Caco-2 (cell line): ENCODE measurements around the gene RNF43. TPM values are rescaled to one million over a fixed set of nuclear protein-coding genes. Genes with fewer than 3 reads are reported as not detected.

ENCODE experiments used
- BruUV-seq: library from RNA; stranded (reverse); fragments of 400-500 nt; replicated peaks from 2 replicates; lab custom pipeline; 2021; lab: Mats Ljungman, UMichigan
- CTCF ChIA-PET: fragments of 300-600 bp; sonication (Branson Sonifier 250); formaldehyde crosslinking; loops from one replicate; lab custom pipeline; 2022; ENCODE audit warnings: antibody characterized with exemption; lab: Charles Lee
- POLR2A ChIA-PET: fragments of 300-600 bp; sonication (Branson Sonifier 250); formaldehyde crosslinking; loops from one replicate; lab custom pipeline; 2022; ENCODE audit warnings: antibody characterized with exemption; lab: Charles Lee
- DNase-seq, 2 experiments: peaks; one replicate each; pipeline versions ENCODE4 v3.0.0 to v3.0.0-alpha.2; 2020 to 2022
- H3K27me3 ChIP-seq: replicated peaks from 2 replicates; pipeline ENCODE4 v1.6.0; 2011; ENCODE audit warnings: low read length; ENCODE audit not compliant: control insufficient read depth, insufficient read depth
- H3K36me3 ChIP-seq: 2 replicates; pipeline ENCODE4 v1.5.1; 2011; ENCODE audit warnings: low read length; ENCODE audit not compliant: control insufficient read depth, insufficient read depth
- H3K4me1 ChIP-seq: fragments of 250-450 bp; sonication (Bioruptor Pico); 2 replicates; pipeline ENCODE4 v1.5.1; 2020; ENCODE audit warnings: mild to moderate bottlenecking
- H3K4me3 ChIP-seq: 2 replicates; pipeline ENCODE4 v1.5.1; 2011; ENCODE audit warnings: low read depth, mild to moderate bottlenecking, control low read depth, low read length
- H3K9me3 ChIP-seq: fragments of 250-450 bp; sonication (Bioruptor Pico); 2 replicates; pipeline ENCODE4 v1.5.1; 2020; ENCODE audit warnings: mild to moderate bottlenecking, moderate library complexity
- H3K27ac Mint-ChIP-seq: one replicate; pipeline ENCODE4 v1.8.0; 2022; ENCODE audit warnings: mixed read lengths; ENCODE audit not compliant: unreplicated experiment
- H3K27me3 Mint-ChIP-seq: one replicate; pipeline ENCODE4 v1.8.0; 2022; ENCODE audit warnings: mixed read lengths; ENCODE audit not compliant: insufficient read depth, unreplicated experiment
- H3K36me3 Mint-ChIP-seq: one replicate; pipeline ENCODE4 v1.8.0; 2022; ENCODE audit warnings: mild to moderate bottlenecking, mixed read lengths; ENCODE audit not compliant: insufficient read depth, unreplicated experiment
- H3K4me1 Mint-ChIP-seq: one replicate; pipeline ENCODE4 v1.8.0; 2022; ENCODE audit warnings: low read depth, mixed read lengths; ENCODE audit not compliant: unreplicated experiment
- H3K4me3 Mint-ChIP-seq: one replicate; pipeline ENCODE4 v1.8.0; 2022; ENCODE audit warnings: mild to moderate bottlenecking, moderate library complexity, mixed read lengths; ENCODE audit not compliant: unreplicated experiment
- H3K9me3 Mint-ChIP-seq: one replicate; pipeline ENCODE4 v1.8.0; 2022; ENCODE audit warnings: mixed read lengths; ENCODE audit not compliant: unreplicated experiment
- intact Hi-C: fragments of 100-400 bp; cut with micrococcal nuclease; formaldehyde crosslinking; loops from one replicate; pipeline ENCODE4 v1.10.0; 2022; ENCODE audit not compliant: unreplicated experiment
- total RNA-seq: library from RNA; stranded (reverse); gene quantifications from 2 replicates; pipeline ENCODE4 v1.2.3, GENCODE V29; 2022
- TF ChIP-seq, protein P1 (sequence below), 2 experiments: fragments of 200-600 bp in 1 of 2; IDR thresholded peaks; 1 replicate in 1 of 2; 2 replicates in 1 of 2; pipeline versions ENCODE4 v1.5.1 to v1.8.0; 2011 to 2022; ENCODE audit warnings: antibody characterized with exemption in 1 of 2, control low read depth in 1 of 2, inconsistent platforms in 1 of 2, low read depth in 1 of 2, low read length in 1 of 2, mild to moderate bottlenecking in 1 of 2, moderate library complexity in 1 of 2; ENCODE audit not compliant: insufficient read depth in 1 of 2, severe bottlenecking in 1 of 2, unreplicated experiment in 1 of 2

The RNF43 gene
- total RNA-seq, 1 experiment from 2014 or later, result 84.2 TPM

DNA sequence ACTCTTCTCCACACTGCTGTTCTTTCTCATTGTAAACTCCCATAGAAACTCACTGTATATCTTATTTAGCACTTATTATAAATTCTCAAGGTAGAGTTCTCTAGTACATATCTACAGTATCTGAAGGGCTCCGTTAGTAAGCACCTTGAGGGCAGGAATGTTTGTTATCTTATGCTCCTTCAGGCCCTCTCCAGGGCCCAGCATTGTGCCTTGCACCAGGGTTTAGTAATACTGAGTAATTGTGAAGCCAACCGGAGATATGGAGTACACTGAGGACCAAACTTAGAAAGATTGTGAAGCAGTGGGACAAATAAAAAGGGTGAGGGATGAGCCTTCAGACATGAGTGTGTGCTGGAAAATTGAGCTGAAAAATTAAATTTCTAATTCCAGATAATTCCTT lies 26.4 kb downstream of the RNF43 start:
- peaks cover 96% of the 10 kb centered on the region for H3K4me1 ChIP-seq
- no peak for DNase-seq
- Mint-ChIP-seq H3K4me3 (peak overlapping the region; percentile 62), H3K27ac (peak overlapping the region; percentile 90), H3K4me1 (peaks cover 66% of the 10 kb centered on the region), H3K27me3 (no peaks in the 10 kb centered on the region), H3K9me3 (no peaks in the 10 kb centered on the region), H3K36me3 (peaks cover 74% of the 10 kb centered on the region)
- intact Hi-C loops, result loop anchor here (1.0 kb wide), 5 partner anchors 10 to 27 kb away; partner anchors contain the start of gene RNF43
- H3K27me3 ChIP-seq, result no peaks in the 10 kb centered on the region
- peaks cover 2% of the 10 kb centered on the region; the same call in 1 of the 2 replicates for H3K36me3 ChIP-seq
- POLR2A ChIA-PET, result no interaction called here
- H3K9me3 ChIP-seq, result no peaks in the 10 kb centered on the region
- CTCF ChIA-PET, result no interaction called here
- BruUV-seq, result TSS peak; percentile 69
- H3K4me3 ChIP-seq, result no peak overlapping the region
- TF ChIP-seq, protein P1, sequence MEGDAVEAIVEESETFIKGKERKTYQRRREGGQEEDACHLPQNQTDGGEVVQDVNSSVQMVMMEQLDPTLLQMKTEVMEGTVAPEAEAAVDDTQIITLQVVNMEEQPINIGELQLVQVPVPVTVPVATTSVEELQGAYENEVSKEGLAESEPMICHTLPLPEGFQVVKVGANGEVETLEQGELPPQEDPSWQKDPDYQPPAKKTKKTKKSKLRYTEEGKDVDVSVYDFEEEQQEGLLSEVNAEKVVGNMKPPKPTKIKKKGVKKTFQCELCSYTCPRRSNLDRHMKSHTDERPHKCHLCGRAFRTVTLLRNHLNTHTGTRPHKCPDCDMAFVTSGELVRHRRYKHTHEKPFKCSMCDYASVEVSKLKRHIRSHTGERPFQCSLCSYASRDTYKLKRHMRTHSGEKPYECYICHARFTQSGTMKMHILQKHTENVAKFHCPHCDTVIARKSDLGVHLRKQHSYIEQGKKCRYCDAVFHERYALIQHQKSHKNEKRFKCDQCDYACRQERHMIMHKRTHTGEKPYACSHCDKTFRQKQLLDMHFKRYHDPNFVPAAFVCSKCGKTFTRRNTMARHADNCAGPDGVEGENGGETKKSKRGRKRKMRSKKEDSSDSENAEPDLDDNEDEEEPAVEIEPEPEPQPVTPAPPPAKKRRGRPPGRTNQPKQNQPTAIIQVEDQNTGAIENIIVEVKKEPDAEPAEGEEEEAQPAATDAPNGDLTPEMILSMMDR (IDR thresholded peaks at IDR 0.05; ENCODE audit: insufficient read depth in 1 of 2, low read depth in 1 of 2, low read length in 1 of 2, severe bottlenecking in 1 of 2, unreplicated experiment in 1 of 2), result no peak

DNA sequence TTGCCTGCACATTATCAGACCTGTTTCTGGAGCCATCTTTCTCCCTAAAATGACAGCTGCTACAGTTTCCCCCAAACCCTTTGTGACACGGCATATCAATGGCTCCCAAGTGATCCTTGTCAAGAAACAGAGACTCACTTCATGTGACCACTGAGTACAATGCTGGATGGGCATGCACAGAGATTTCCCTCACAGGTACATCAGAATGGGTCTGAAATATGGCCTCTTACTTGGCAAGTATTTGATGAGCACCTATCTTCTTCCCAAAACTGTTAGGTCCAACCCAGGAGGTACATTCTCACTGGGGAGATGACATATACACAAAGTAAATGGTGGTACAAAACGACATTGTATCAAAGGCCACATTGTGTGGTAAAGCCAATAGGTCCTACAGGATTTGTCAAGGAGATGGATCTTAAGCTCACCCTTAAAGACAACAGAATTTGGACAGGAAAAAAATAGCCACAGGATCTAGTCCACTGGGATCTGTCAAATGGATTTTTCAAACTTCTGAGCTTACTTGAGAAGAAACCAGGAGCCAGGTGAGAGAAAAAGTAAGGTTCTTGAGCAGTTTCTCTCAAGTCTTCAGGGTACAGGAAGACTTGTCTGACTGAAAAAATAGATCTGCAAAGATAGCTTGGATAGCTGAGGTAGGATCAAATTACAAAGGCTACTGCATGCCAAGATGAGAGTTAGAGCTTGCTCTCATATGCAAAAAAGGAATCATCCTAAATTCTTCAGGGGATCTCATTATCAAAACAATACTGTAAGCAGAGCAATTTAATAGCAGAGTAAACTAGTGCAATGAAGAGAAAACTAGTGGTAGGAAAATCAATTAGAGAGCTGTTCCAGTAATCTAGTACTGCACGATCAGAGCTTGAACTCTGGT lies 28.8 kb downstream of the RNF43 start:
- BruUV-seq, result TSS peak; percentile 21

DNA sequence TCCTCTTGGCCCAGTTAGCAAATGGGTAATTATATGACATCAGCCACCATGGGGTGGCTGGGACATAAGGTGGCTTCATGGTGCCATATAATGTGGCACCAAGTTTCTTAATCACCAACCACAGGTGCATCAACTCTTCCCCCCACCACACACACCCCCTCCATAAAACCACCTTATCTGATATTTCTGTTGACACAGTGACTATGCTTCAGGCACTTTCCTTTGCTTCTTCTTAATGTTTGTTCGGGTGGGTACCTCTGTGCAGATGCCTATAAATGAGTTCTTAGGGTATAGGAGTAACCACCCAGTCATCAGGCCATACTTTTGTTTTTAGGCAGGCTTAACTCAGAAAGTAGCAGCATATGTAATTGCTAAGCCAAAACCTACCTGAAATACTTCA lies 29.5 kb downstream of the RNF43 start:
- TF ChIP-seq, protein P1 (IDR thresholded peaks at IDR 0.05; ENCODE audit: insufficient read depth in 1 of 2, low read depth in 1 of 2, low read length in 1 of 2, severe bottlenecking in 1 of 2, unreplicated experiment in 1 of 2), result no peak
- peak overlapping the region; percentile 4 for H3K4me3 Mint-ChIP-seq
- Histone ChIP-seq H3K36me3 (peaks cover 2% of the 10 kb centered on the region; the same call in 1 of the 2 replicates), H3K9me3 (no peaks in the 10 kb centered on the region), H3K4me1 (peaks cover 96% of the 10 kb centered on the region), H3K27me3 (no peaks in the 10 kb centered on the region), H3K4me3 (no peak overlapping the region)
- BruUV-seq, result no TSS peak
- POLR2A ChIA-PET, result no interaction called here
- peak; percentile 59 to 62 for DNase-seq
- H3K4me1 Mint-ChIP-seq, result peaks cover 73% of the 10 kb centered on the region
- CTCF ChIA-PET, result interaction anchor here (0.6 kb wide), 1 partner anchor 22 kb away, joined by 3 read pairs; no protein-coding TSS in a partner anchor
- intact Hi-C loops, result no loop called here
- H3K27ac Mint-ChIP-seq, result peak overlapping the region; percentile 48
- no peaks in the 10 kb centered on the region for H3K9me3 Mint-ChIP-seq
- no peaks in the 10 kb centered on the region for H3K27me3 Mint-ChIP-seq
- H3K36me3 Mint-ChIP-seq, result peaks cover 69% of the 10 kb centered on the region

More for the DNA sequence above, 28.8 kb downstream of the RNF43 start:
- TF ChIP-seq, protein P1 (IDR thresholded peaks at IDR 0.05; ENCODE audit: insufficient read depth in 1 of 2, low read depth in 1 of 2, low read length in 1 of 2, severe bottlenecking in 1 of 2, unreplicated experiment in 1 of 2), result no peak
- DNase-seq, result no peak
- H3K9me3 ChIP-seq, result no peaks in the 10 kb centered on the region
- Mint-ChIP-seq H3K4me1 (peaks cover 72% of the 10 kb centered on the region), H3K4me3 (peak overlapping the region; percentile 4), H3K27me3 (no peaks in the 10 kb centered on the region), H3K9me3 (no peaks in the 10 kb centered on the region), H3K27ac (peak overlapping the region; percentile 48), H3K36me3 (peaks cover 66% of the 10 kb centered on the region)
- peaks cover 96% of the 10 kb centered on the region for H3K4me1 ChIP-seq
- ChIA-PET CTCF (interaction anchor here (0.6 to 0.8 kb wide), 3 partner anchors 23 to 71 kb away, joined by 3 to 5 read pairs (median 3); no protein-coding TSS in a partner anchor), POLR2A (interaction anchor here (1.1 kb wide), 1 partner anchor 29 kb away, joined by 5 read pairs; the partner anchor contains the start of gene RNF43)
- H3K36me3 ChIP-seq, result peaks cover 2% of the 10 kb centered on the region; the same call in 1 of the 2 replicates
- no peak overlapping the region for H3K4me3 ChIP-seq
- intact Hi-C loops, result no loop called here
- no peaks in the 10 kb centered on the region for H3K27me3 ChIP-seq
